ENCODE data around the gene STEAP1B. TPM values are rescaled to one million over a fixed set of nuclear protein-coding genes. Genes with fewer than 3 reads are reported as not detected.

The STEAP1B gene
- total and polyA plus RNA-seq, 4 donors, result 0.06 to 0.28 (median 0.08) TPM; not detected in 1

GRCh38 chr7:22429386-22429785 is 70.6 kb downstream of the STEAP1B start:
- DNase-seq (ENCODE audit: low spot score), result no peak
- no peaks in the 10 kb centered on the region for H3K36me3 ChIP-seq (ENCODE audit: control insufficient read depth in 4 of 4, insufficient read depth in 3 of 4, low read depth in 1 of 4, low read length in 3 of 4)
- no peaks in the 10 kb centered on the region for H3K27me3 ChIP-seq (ENCODE audit: control insufficient read depth in 4 of 4, insufficient read depth in 4 of 4, low read length in 3 of 4)
- no peaks in the 10 kb centered on the region for H3K9me3 ChIP-seq (ENCODE audit: control insufficient read depth in 4 of 4, low read length in 3 of 4)
- no peak for TF ChIP-seq CTCF (IDR thresholded peaks at IDR 0.05; ENCODE audit: low read depth, low read length, missing input control)
- TF ChIP-seq ZBTB33 (IDR thresholded peaks at IDR 0.05), result no peak
- TF ChIP-seq HNF4A (conservative IDR thresholded peaks at IDR 0.05), result no peak
- TF ChIP-seq RXRA (IDR thresholded peaks at IDR 0.05), result no peak
- no peak for TF ChIP-seq YY1 (IDR thresholded peaks at IDR 0.05)
- TF ChIP-seq FOXA1 (IDR thresholded peaks at IDR 0.05), result no peak
- no peak for TF ChIP-seq ATF3 (IDR thresholded peaks at IDR 0.05)
- no peak for TF ChIP-seq TAF1 (conservative IDR thresholded peaks at IDR 0.05)
- TF ChIP-seq NR2F2 (IDR thresholded peaks at IDR 0.05), result no peak
- no peak overlapping the region for H3K9ac ChIP-seq (ENCODE audit: low read depth in 1 of 2, low read length in 2 of 2)
- no peak overlapping the region for H3K4me3 ChIP-seq (ENCODE audit: low read depth in 1 of 3, low read length in 3 of 3)
- 84% methylated on average over 2 of the region's 2 CpGs for WGBS
- H3K27ac ChIP-seq (ENCODE audit: low read depth in 1 of 2, low read length in 2 of 2), result no peak overlapping the region
- no peaks in the 10 kb centered on the region for H3K4me1 ChIP-seq (ENCODE audit: control insufficient read depth in 4 of 4, insufficient read depth in 4 of 4, low read length in 3 of 4)

- Histone ChIP-seq H3K9ac (ENCODE audit: low read depth in 1 of 2, low read length in 2 of 2) (no peak overlapping the region), H3K4me1 (ENCODE audit: control insufficient read depth in 4 of 4, insufficient read depth in 4 of 4, low read length in 3 of 4) (no peaks in the 10 kb centered on the region), H3K4me3 (ENCODE audit: low read depth in 1 of 3, low read length in 3 of 3) (no peak overlapping the region), H3K27ac (ENCODE audit: low read depth in 1 of 2, low read length in 2 of 2) (no peak overlapping the region), H3K36me3 (ENCODE audit: control insufficient read depth in 4 of 4, insufficient read depth in 3 of 4, low read depth in 1 of 4, low read length in 3 of 4) (no peaks in the 10 kb centered on the region), H3K9me3 (ENCODE audit: control insufficient read depth in 4 of 4, low read length in 3 of 4) (no peaks in the 10 kb centered on the region), H3K27me3 (ENCODE audit: control insufficient read depth in 4 of 4, insufficient read depth in 4 of 4, low read length in 3 of 4) (no peaks in the 10 kb centered on the region)
- DNase-seq (ENCODE audit: low spot score), result no peak
- WGBS, result 94% methylated on average over 2 of the region's 2 CpGs
- no peak for TF ChIP-seq MAX (IDR thresholded peaks at IDR 0.05)
- no peak for TF ChIP-seq RAD21 (IDR thresholded peaks at IDR 0.05)
- no peak for TF ChIP-seq NR2F2 (IDR thresholded peaks at IDR 0.05)
- TF ChIP-seq HNF4G (IDR thresholded peaks at IDR 0.05), result no peak
- no peak for TF ChIP-seq ATF3 (IDR thresholded peaks at IDR 0.05)
- TF ChIP-seq RXRA (IDR thresholded peaks at IDR 0.05), result no peak
- no peak for TF ChIP-seq TAF1 (conservative IDR thresholded peaks at IDR 0.05)
- no peak for TF ChIP-seq ZBTB33 (IDR thresholded peaks at IDR 0.05)
- no peak for TF ChIP-seq FOXA1 (IDR thresholded peaks at IDR 0.05)
- TF ChIP-seq CTCF (IDR thresholded peaks at IDR 0.05; ENCODE audit: low read depth, low read length, missing input control), result no peak
- no peak for TF ChIP-seq EGR1 (IDR thresholded peaks at IDR 0.05; ENCODE audit: low read depth in 2 of 2)
- TF ChIP-seq HNF4A (conservative IDR thresholded peaks at IDR 0.05), result no peak
- no peak for TF ChIP-seq SP1 (IDR thresholded peaks at IDR 0.05)
- no peak for TF ChIP-seq FOXA2 (IDR thresholded peaks at IDR 0.05)
These were observed 72.1 kb downstream of the STEAP1B start for GRCh38 chr7:22427855-22428254.

All from liver (tissue), 9 donors.